GM12878 (cell line): ENCODE data around the gene MAVS. TPM values are rescaled to one million over a fixed set of nuclear protein-coding genes. Genes with fewer than 3 reads are reported as not detected.

ENCODE experiments used
- ATAC-seq: fragments of 200-7000 bp; cut with Tn5 transposase; 3 replicates; pipeline ENCODE4 v1.9.1; 2020; ENCODE audit warnings: mild to moderate bottlenecking, moderate library complexity
- BruUV-seq: library from RNA; stranded (reverse); fragments of 400-500 nt; replicated peaks from 2 replicates; lab custom pipeline; 2021; lab: Mats Ljungman, UMichigan
- CTCF ChIA-PET: fragments of 300-600 bp; sonication (Branson Sonifier 250); formaldehyde crosslinking; extraction: SDS; loops from one replicate; lab custom pipeline; 2021; ENCODE audit warnings: inconsistent platforms; lab: Yijun Ruan, JAX
- POLR2A ChIA-PET: fragments of 350-600 bp; formaldehyde crosslinking; extraction: SDS; loops from one replicate; lab custom pipeline; 2021; ENCODE audit warnings: inconsistent platforms; lab: Charles Lee
- RAD21 ChIA-PET: fragments of 300-600 bp; sonication (Branson Sonifier 250); formaldehyde crosslinking; loops from one replicate; lab custom pipeline; 2023; ENCODE audit warnings: antibody characterized with exemption; ENCODE audit not compliant: unreplicated experiment; lab: Charles Lee
- SMC1A ChIA-PET: fragments of 300-600 bp; sonication (Branson Sonifier 250); formaldehyde crosslinking; loops from one replicate; lab custom pipeline; 2023; ENCODE audit not compliant: unreplicated experiment, uncharacterized antibody; lab: Charles Lee
- DNase-seq: peaks from one replicate; pipeline ENCODE4 v3.0.0-alpha.2; 2011; ENCODE audit warnings: low read depth, low spot score
- FAIRE-seq: peaks from 3 replicates; lab custom pipeline; 2011; peaks lifted over from hg19 to GRCh38; lab: Jason Lieb, UNC
- H2AFZ ChIP-seq: 2 replicates; pipeline ENCODE4 v1.6.0; 2011; ENCODE audit warnings: low read depth, low read length, control low read depth; ENCODE audit not compliant: control insufficient read depth
- H3K27ac ChIP-seq: 2 replicates; pipeline ENCODE4 v1.5.1; 2011; ENCODE audit warnings: control low read depth; ENCODE audit not compliant: control insufficient read depth, insufficient read depth
- H3K27me3 ChIP-seq, 2 experiments: replicated peaks in 1 of 2; 2 replicates each; pipeline versions ENCODE4 v1.6.0 to v1.6.1; 2011; ENCODE audit warnings: low read length in 1 of 2; ENCODE audit not compliant: control insufficient read depth in 2 of 2, insufficient read depth in 2 of 2
- H3K36me3 ChIP-seq, 2 experiments: 2 replicates each; pipeline ENCODE4 v1.5.1; 2011; ENCODE audit warnings: low read length in 1 of 2; ENCODE audit not compliant: control insufficient read depth in 2 of 2, insufficient read depth in 2 of 2
- H3K4me1 ChIP-seq: 2 replicates; pipeline ENCODE4 v1.6.1; 2011; ENCODE audit warnings: mild to moderate bottlenecking, low read length, moderate library complexity, mixed read lengths; ENCODE audit not compliant: control insufficient read depth, insufficient read depth
- H3K4me2 ChIP-seq: 2 replicates; pipeline ENCODE4 v1.6.0; 2011; ENCODE audit warnings: control low read depth; ENCODE audit not compliant: control insufficient read depth, insufficient read depth
- H3K4me3 ChIP-seq: fragments of 200-600 bp; sonication (generic); 2 replicates; pipeline ENCODE4 v1.5.1; 2016
- H3K79me2 ChIP-seq: 2 replicates; pipeline ENCODE4 v1.6.0; 2011; ENCODE audit warnings: low read length; ENCODE audit not compliant: control insufficient read depth, insufficient read depth
- H3K9ac ChIP-seq: 2 replicates; pipeline ENCODE4 v1.8.0; 2011; ENCODE audit warnings: low read length, control low read depth, mixed read lengths; ENCODE audit not compliant: control insufficient read depth, insufficient read depth
- H3K9me3 ChIP-seq: replicated peaks from 3 replicates; pipeline ENCODE4 v1.5.1; 2011; ENCODE audit warnings: mild to moderate bottlenecking, low read length; ENCODE audit not compliant: control insufficient read depth, insufficient read depth
- H4K20me1 ChIP-seq: 2 replicates; pipeline ENCODE4 v1.6.0; 2011; ENCODE audit not compliant: control insufficient read depth, insufficient read depth
- CEBPB ChIP-seq, 2 experiments: fragments of 150-350 bp in 1 of 2; IDR thresholded peaks; 2 replicates each; pipeline ENCODE4 v1.6.1; 2012 to 2014; ENCODE audit warnings: low read depth in 2 of 2, low read length in 2 of 2, borderline replicate concordance in 1 of 2, inconsistent platforms in 1 of 2
- DPF2 ChIP-seq: fragments of 450-650 bp; IDR thresholded peaks from 2 replicates; pipeline ENCODE4 v1.6.1; 2017; ENCODE audit warnings: mild to moderate bottlenecking
- GATAD2B ChIP-seq: fragments of 450-650 bp; conservative IDR thresholded peaks from 2 replicates; pipeline ENCODE4 v1.6.1; 2017; ENCODE audit warnings: low read depth, mild to moderate bottlenecking, moderate library complexity
- NBN ChIP-seq: fragments of 450-650 bp; IDR thresholded peaks from 2 replicates; pipeline ENCODE4 v1.6.1; 2016
- SPI1 ChIP-seq: IDR thresholded peaks from 2 replicates; pipeline ENCODE4 v1.6.1; 2011; ENCODE audit warnings: low read depth, mild to moderate bottlenecking, low read length, moderate library complexity, borderline replicate concordance; ENCODE audit not compliant: insufficient read depth
- YBX1 ChIP-seq: fragments of 450-650 bp; IDR thresholded peaks from 2 replicates; pipeline ENCODE4 v1.6.1; 2016; ENCODE audit warnings: antibody characterized with exemption
- WGBS: methylation state at CpG from one replicate; pipeline ENCODE4 v1.1.6; 2016; ENCODE audit warnings: low lambda C conversion rate; ENCODE audit not compliant: insufficient replicate concordance, insufficient coverage; ENCODE audit errors: missing lambda C conversion rate; 5-methylcytosine and 5-hydroxymethylcytosine counted together
- in situ Hi-C: fragments of 300-500 bp; cut with MboI; formaldehyde crosslinking; loops from 9 replicates; pipeline ENCODE4 v1.14.3; 2018; ENCODE audit warnings: mixed read lengths
- intact Hi-C: fragments of 100-400 bp; cut with micrococcal nuclease; formaldehyde crosslinking; loops from one replicate; pipeline ENCODE4 v1.14.2; 2022; ENCODE audit not compliant: unreplicated experiment
- polyA plus RNA-seq, 11 experiments: library from polyadenylated mRNA; depleted of rRNA in 4 of 11; unstranded in 6 of 11; stranded (reverse) in 5 of 11; fragments of >200 nt; fragmentation: Nextera tagmentation in 4 of 11; fragmentation: Illumina TruSeq in 1 of 11; extraction: Ambion mirVana in 4 of 11; extraction: Trizol in 1 of 11; gene quantifications; 1 replicate in 1 of 11; 2 replicates in 10 of 11; pipeline versions ENCODE4 v1.2.1 to v1.2.3, GENCODE V29; 2011 to 2016; ENCODE audit warnings: inconsistent platforms in 2 of 11, missing spikeins in 2 of 11, low read depth in 1 of 11
- total RNA-seq, 4 experiments: library from RNA; depleted of rRNA in 3 of 4; stranded (reverse); fragments of >200 nt in 3 of 4; fragmentation: Illumina TruSeq in 1 of 4; extraction: Trizol in 1 of 4; gene quantifications; 2 replicates each; pipeline versions ENCODE4 v1.2.1 to v1.2.3, GENCODE V29; 2013 to 2021
- TF ChIP-seq, protein P1 (sequence below): fragments of 450-650 bp; IDR thresholded peaks from 2 replicates; pipeline ENCODE4 v1.6.1; 2018; ENCODE audit warnings: borderline replicate concordance, mild to moderate bottlenecking; ENCODE audit not compliant: partially characterized antibody
- TF ChIP-seq, protein P2 (sequence below), 3 experiments: IDR thresholded peaks in 2 of 3; conservative IDR thresholded peaks in 1 of 3; 2 replicates each; pipeline ENCODE4 v1.5.1; 2011; ENCODE audit warnings: low read depth in 3 of 3, low read length in 3 of 3, mild to moderate bottlenecking in 3 of 3, control low read depth in 2 of 3, moderate library complexity in 2 of 3, inconsistent platforms in 1 of 3, mixed read lengths in 1 of 3; ENCODE audit not compliant: control insufficient read depth in 2 of 3, insufficient read depth in 1 of 3; ENCODE audit errors: extremely low read depth in 1 of 3

Gene MAVS
- total and polyA plus RNA-seq, 10 of the 15 experiments (the other 5 are each of a cell fraction or from before 2014, with no cell fraction given) = 1.6 to 25.2 (median 12.6) TPM

DNA sequence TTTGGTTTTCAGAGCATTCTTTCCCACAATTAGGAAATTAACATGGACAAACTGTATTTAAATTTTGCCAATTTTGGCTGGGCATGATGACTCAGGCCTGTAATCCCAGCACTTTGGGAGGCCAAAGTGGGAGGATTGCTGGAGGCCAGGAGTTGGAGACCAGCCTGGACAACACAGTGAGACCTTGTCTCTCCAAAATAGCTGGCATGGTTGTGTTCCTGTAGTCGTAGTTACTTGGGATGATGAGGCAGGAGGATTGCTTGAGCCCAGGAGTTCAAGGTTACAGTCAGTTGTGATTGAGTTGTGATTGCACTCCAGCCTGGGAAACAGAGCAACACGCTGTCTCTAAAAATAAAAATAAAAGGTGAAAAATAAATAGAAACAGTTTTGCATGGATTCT, 57.6 kb downstream of the MAVS start:
- H3K4me3 ChIP-seq = no peak overlapping the region
- ChIA-PET POLR2A (interaction anchor here (0.6 kb wide), 1 partner anchor 9 kb away, joined by 5 read pairs; no protein-coding TSS in a partner anchor), CTCF (interaction anchor here (0.7 kb wide), 1 partner anchor 13 kb away, joined by 4 read pairs; no protein-coding TSS in a partner anchor), RAD21 (no interaction called here), SMC1A (no interaction called here)
- peaks cover 87% of the 10 kb centered on the region for H3K79me2 ChIP-seq
- in situ Hi-C loops = no loop called here
- BruUV-seq = no TSS peak
- intact Hi-C loops = no loop called here
- peaks cover 4% of the 10 kb centered on the region for H4K20me1 ChIP-seq
- 19% methylated on average over 2 of the region's 2 CpGs for WGBS
- TF ChIP-seq SPI1 (no peak), CEBPB (IDR thresholded peaks at IDR 0.05; ENCODE audit: borderline replicate concordance in 1 of 2, low read depth in 2 of 2, low read length in 2 of 2) (no peak), NBN (no peak), DPF2 (no peak), YBX1 (no peak), GATAD2B (no peak)
- TF ChIP-seq, protein P1, sequence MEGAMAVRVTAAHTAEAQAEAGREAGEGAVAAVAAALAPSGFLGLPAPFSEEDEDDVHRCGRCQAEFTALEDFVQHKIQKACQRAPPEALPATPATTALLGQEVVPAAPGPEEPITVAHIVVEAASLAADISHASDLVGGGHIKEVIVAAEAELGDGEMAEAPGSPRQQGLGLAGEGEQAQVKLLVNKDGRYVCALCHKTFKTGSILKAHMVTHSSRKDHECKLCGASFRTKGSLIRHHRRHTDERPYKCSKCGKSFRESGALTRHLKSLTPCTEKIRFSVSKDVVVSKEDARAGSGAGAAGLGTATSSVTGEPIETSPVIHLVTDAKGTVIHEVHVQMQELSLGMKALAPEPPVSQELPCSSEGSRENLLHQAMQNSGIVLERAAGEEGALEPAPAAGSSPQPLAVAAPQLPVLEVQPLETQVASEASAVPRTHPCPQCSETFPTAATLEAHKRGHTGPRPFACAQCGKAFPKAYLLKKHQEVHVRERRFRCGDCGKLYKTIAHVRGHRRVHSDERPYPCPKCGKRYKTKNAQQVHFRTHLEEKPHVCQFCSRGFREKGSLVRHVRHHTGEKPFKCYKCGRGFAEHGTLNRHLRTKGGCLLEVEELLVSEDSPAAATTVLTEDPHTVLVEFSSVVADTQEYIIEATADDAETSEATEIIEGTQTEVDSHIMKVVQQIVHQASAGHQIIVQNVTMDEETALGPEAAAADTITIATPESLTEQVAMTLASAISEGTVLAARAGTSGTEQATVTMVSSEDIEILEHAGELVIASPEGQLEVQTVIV = no peak
- TF ChIP-seq, protein P2, sequence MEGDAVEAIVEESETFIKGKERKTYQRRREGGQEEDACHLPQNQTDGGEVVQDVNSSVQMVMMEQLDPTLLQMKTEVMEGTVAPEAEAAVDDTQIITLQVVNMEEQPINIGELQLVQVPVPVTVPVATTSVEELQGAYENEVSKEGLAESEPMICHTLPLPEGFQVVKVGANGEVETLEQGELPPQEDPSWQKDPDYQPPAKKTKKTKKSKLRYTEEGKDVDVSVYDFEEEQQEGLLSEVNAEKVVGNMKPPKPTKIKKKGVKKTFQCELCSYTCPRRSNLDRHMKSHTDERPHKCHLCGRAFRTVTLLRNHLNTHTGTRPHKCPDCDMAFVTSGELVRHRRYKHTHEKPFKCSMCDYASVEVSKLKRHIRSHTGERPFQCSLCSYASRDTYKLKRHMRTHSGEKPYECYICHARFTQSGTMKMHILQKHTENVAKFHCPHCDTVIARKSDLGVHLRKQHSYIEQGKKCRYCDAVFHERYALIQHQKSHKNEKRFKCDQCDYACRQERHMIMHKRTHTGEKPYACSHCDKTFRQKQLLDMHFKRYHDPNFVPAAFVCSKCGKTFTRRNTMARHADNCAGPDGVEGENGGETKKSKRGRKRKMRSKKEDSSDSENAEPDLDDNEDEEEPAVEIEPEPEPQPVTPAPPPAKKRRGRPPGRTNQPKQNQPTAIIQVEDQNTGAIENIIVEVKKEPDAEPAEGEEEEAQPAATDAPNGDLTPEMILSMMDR (IDR thresholded peaks at IDR 0.05 in 2 of 3, conservative IDR thresholded peaks at IDR 0.05 in 1 of 3; ENCODE audit: control insufficient read depth in 2 of 3, extremely low read depth in 1 of 3, insufficient read depth in 1 of 3, low read depth in 3 of 3, low read length in 3 of 3) = no peak
- ATAC-seq (no peak), FAIRE-seq (no peak), DNase-seq (no peak)
- no peak overlapping the region for H2AFZ ChIP-seq
- peaks cover 45% of the 10 kb centered on the region for H3K4me1 ChIP-seq
- H3K9ac ChIP-seq = no peak overlapping the region
- no peak overlapping the region; the same call in 1 of the 2 replicates for H3K4me2 ChIP-seq
- H3K27ac ChIP-seq = no peak overlapping the region
- H3K27me3 ChIP-seq = no peaks in the 10 kb centered on the region
- peaks cover 6 to 12% of the 10 kb centered on the region in 2 experiments; a peak in 3 of 4 replicates for H3K36me3 ChIP-seq
- no peaks in the 10 kb centered on the region for H3K9me3 ChIP-seq
